NCI-H2029 (cell line): ENCODE data around the gene GPBP1.
"Not testable (repeated sequence)": the region's sequence is repeated elsewhere in the genome, so short reads cannot be mapped to it uniquely, and the experiment has no call there.

Experiments used
- DNase-seq: peaks from one replicate; lab custom pipeline; 2025; lab: John Stamatoyannopoulos, UW

Gene GPBP1

GRCh38 chr5:57173319-57174127, at the start of gene GPBP1:
Gene GPBP1 (plus strand): TSS chr5:57174059. CDS start chr5:57214131, 40,072 bp downstream.
- DNase-seq = peak; percentile 98

- no peak for DNase-seq
These were observed 45.5 kb upstream of the GPBP1 start for GRCh38 chr5:57128325-57128724.

GRCh38 chr5:57133574-57133973, 40.3 kb upstream of the GPBP1 start:
- DNase-seq = no peak

- no peak for DNase-seq
These were observed 36.5 kb upstream of the GPBP1 start for GRCh38 chr5:57137401-57137800.

- no peak for DNase-seq
These were observed 21.5 kb upstream of the GPBP1 start for GRCh38 chr5:57152316-57152715.

- no peak for DNase-seq
These were observed 18.8 kb upstream of the GPBP1 start for GRCh38 chr5:57155033-57155432.

GRCh38 chr5:57157131-57157530, 16.7 kb upstream of the GPBP1 start:
- no peak for DNase-seq

- no peak for DNase-seq
These were observed 16.2 kb upstream of the GPBP1 start for GRCh38 chr5:57157666-57158065.

- no peak for DNase-seq
These were observed 10.3 kb upstream of the GPBP1 start for GRCh38 chr5:57163553-57164006.

- no peak for DNase-seq
These were observed 9.7 kb upstream of the GPBP1 start for GRCh38 chr5:57164124-57164523.

GRCh38 chr5:57165171-57165570, 8.7 kb upstream of the GPBP1 start:
- DNase-seq = not testable (repeated sequence)

GRCh38 chr5:57166276-57166675, 7.6 kb upstream of the GPBP1 start:
- no peak for DNase-seq

- DNase-seq = no peak
These were observed 6.7 kb upstream of the GPBP1 start for GRCh38 chr5:57167201-57167600.

- DNase-seq = not testable (repeated sequence)
These were observed 3.7 kb upstream of the GPBP1 start for GRCh38 chr5:57170116-57170515.

GRCh38 chr5:57171816-57172465, 1.9 kb upstream of the GPBP1 start:
- no peak for DNase-seq

GRCh38 chr5:57172466-57173318, 1.2 kb upstream of the GPBP1 start:
- no peak for DNase-seq

- no peak for DNase-seq
These were observed 450 bp downstream of the GPBP1 start for GRCh38 chr5:57174128-57174889.

GRCh38 chr5:57174890-57175510, 1.1 kb downstream of the GPBP1 start:
- DNase-seq = no peak

- no peak for DNase-seq
These were observed 1.9 kb downstream of the GPBP1 start for GRCh38 chr5:57175551-57176309.

GRCh38 chr5:57176350-57176857, 2.5 kb downstream of the GPBP1 start:
- no peak for DNase-seq
